Left ventricle myocardium inferior (tissue), 1 donor: ENCODE data around the gene FBXO28. TPM values are rescaled to one million over a fixed set of nuclear protein-coding genes. Genes with fewer than 3 reads are reported as not detected.
A peak's percentile ranks its signal among the peaks of the same experiment; 100 is the strongest.

ENCODE experiments used
- DNase-seq: peaks from one replicate; pipeline ENCODE4 v3.0.0-alpha.2; 2020
- H3K27ac ChIP-seq: fragments of 200-600 bp; replicated peaks from 2 replicates; pipeline ENCODE4 v1.8.0; 2021
- H3K27me3 ChIP-seq: fragments of 200-600 bp; 2 replicates; pipeline ENCODE4 v1.8.0; 2021; ENCODE audit warnings: low read depth
- H3K36me3 ChIP-seq: fragments of 200-600 bp; 2 replicates; pipeline ENCODE4 v1.8.0; 2021
- H3K4me1 ChIP-seq: fragments of 200-600 bp; 2 replicates; pipeline ENCODE4 v1.8.0; 2021
- H3K4me3 ChIP-seq: fragments of 200-600 bp; 2 replicates; pipeline ENCODE4 v1.8.0; 2021; ENCODE audit warnings: mild to moderate bottlenecking, moderate library complexity
- H3K9me3 ChIP-seq: fragments of 200-600 bp; replicated peaks from 2 replicates; pipeline ENCODE4 v1.8.0; 2021
- intact Hi-C: fragments of 100-400 bp; cut with micrococcal nuclease; formaldehyde crosslinking; loops from one replicate; pipeline ENCODE4 v1.11.0; 2022
- total RNA-seq: library from RNA; stranded (reverse); fragmentation: NEBNext Ultra II Directional; extraction: Animal tissue kit (Norgen Biotek cat#: 25700); gene quantifications from one replicate; pipeline ENCODE4 v1.2.1, GENCODE V29; 2021
- TF ChIP-seq, protein P1 (sequence below): fragments of 200-600 bp; IDR thresholded peaks from 2 replicates; pipeline ENCODE4 v1.8.0; 2021; ENCODE audit warnings: antibody characterized with exemption, mild to moderate bottlenecking, borderline replicate concordance
- donor health status: DM: no; HTN: yes; CAD: no; lungs with severe emphysema.

The FBXO28 gene
- total RNA-seq, 1 donor from 2014 or later, result 18.8 TPM

DNA sequence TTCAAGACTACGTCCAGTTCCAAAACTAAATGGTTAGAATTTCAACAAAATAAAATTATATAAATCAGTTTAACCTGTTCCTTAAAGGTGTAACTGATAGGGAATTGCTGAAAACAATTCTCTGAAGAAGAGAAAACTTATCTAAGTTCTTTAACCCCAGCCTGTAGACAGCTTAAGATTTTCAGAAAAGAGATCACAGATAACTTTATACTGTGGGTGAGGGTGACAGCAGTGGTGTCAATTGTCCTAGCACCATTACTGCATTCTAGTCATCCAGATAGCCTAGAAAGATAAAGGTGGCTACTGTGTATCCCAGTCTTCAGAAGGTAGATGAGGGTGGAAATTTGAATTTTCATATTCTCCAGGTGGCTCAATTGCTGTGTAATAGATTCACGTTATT lies 49.4 kb downstream of the FBXO28 start:
- H3K36me3 ChIP-seq, result peaks cover 39% of the 10 kb centered on the region
- no peaks in the 10 kb centered on the region for H3K27me3 ChIP-seq
- no peak for DNase-seq
- intact Hi-C loops, result no loop called here
- H3K9me3 ChIP-seq, result no peaks in the 10 kb centered on the region
- H3K27ac ChIP-seq, result no peak overlapping the region
- TF ChIP-seq, protein P1, sequence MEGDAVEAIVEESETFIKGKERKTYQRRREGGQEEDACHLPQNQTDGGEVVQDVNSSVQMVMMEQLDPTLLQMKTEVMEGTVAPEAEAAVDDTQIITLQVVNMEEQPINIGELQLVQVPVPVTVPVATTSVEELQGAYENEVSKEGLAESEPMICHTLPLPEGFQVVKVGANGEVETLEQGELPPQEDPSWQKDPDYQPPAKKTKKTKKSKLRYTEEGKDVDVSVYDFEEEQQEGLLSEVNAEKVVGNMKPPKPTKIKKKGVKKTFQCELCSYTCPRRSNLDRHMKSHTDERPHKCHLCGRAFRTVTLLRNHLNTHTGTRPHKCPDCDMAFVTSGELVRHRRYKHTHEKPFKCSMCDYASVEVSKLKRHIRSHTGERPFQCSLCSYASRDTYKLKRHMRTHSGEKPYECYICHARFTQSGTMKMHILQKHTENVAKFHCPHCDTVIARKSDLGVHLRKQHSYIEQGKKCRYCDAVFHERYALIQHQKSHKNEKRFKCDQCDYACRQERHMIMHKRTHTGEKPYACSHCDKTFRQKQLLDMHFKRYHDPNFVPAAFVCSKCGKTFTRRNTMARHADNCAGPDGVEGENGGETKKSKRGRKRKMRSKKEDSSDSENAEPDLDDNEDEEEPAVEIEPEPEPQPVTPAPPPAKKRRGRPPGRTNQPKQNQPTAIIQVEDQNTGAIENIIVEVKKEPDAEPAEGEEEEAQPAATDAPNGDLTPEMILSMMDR, result no peak
- no peak overlapping the region for H3K4me3 ChIP-seq
- no peaks in the 10 kb centered on the region for H3K4me1 ChIP-seq

GRCh38 chr1:224168859-224169380 lies 55.0 kb downstream of the FBXO28 start:
- H3K36me3 ChIP-seq, result no peaks in the 10 kb centered on the region
- H3K27me3 ChIP-seq, result no peaks in the 10 kb centered on the region
- H3K27ac ChIP-seq, result peak overlapping the region; percentile 36
- no peaks in the 10 kb centered on the region for H3K9me3 ChIP-seq
- TF ChIP-seq, protein P1, result no peak
- no peak overlapping the region for H3K4me3 ChIP-seq
- intact Hi-C loops, result no loop called here
- DNase-seq, result no peak
- peaks cover 11% of the 10 kb centered on the region for H3K4me1 ChIP-seq

DNA sequence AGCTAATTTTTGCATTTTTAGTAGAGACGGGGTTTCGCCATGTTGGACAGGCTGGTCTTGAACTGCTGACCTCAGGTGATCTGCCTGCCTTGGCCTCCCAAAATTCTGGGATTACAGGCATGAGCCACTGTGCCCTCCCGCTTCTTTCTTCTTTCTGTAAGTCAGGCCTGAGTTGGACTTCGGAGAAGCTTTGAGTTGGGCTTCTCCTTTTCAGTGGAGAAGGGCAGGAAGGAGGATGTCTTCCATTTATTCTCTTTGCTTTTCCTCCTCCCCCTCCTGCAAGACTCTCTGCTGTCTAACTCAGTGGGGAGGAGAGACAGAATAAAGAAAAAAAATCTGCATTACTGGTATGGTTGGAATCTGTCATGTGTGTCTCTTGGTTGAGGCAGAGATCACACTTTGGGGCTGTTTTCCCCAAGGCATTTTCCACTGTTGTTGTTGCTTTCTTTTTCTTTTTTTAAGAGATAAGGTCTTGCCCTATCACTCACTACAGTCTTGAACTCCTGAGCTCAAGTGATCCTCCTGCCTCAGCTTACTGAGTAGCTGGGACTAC lies 55.9 kb downstream of the FBXO28 start:
- no peak overlapping the region for H3K27ac ChIP-seq

GRCh38 chr1:224170343-224170742 lies 56.4 kb downstream of the FBXO28 start:
- H3K4me1 ChIP-seq, result peaks cover 12% of the 10 kb centered on the region
- no peak overlapping the region for H3K4me3 ChIP-seq
- no peaks in the 10 kb centered on the region for H3K27me3 ChIP-seq
- no peak overlapping the region for H3K27ac ChIP-seq
- no peak for DNase-seq
- no peaks in the 10 kb centered on the region for H3K9me3 ChIP-seq
- TF ChIP-seq, protein P1, result no peak
- intact Hi-C loops, result no loop called here
- H3K36me3 ChIP-seq, result no peaks in the 10 kb centered on the region

More for the DNA sequence above, 55.9 kb downstream of the FBXO28 start:
- Histone ChIP-seq H3K36me3 (no peaks in the 10 kb centered on the region), H3K27me3 (no peaks in the 10 kb centered on the region), H3K9me3 (no peaks in the 10 kb centered on the region), H3K4me1 (peaks cover 11% of the 10 kb centered on the region), H3K4me3 (no peak overlapping the region)
- DNase-seq, result no peak
- intact Hi-C loops, result no loop called here
- TF ChIP-seq, protein P1, result no peak

DNA sequence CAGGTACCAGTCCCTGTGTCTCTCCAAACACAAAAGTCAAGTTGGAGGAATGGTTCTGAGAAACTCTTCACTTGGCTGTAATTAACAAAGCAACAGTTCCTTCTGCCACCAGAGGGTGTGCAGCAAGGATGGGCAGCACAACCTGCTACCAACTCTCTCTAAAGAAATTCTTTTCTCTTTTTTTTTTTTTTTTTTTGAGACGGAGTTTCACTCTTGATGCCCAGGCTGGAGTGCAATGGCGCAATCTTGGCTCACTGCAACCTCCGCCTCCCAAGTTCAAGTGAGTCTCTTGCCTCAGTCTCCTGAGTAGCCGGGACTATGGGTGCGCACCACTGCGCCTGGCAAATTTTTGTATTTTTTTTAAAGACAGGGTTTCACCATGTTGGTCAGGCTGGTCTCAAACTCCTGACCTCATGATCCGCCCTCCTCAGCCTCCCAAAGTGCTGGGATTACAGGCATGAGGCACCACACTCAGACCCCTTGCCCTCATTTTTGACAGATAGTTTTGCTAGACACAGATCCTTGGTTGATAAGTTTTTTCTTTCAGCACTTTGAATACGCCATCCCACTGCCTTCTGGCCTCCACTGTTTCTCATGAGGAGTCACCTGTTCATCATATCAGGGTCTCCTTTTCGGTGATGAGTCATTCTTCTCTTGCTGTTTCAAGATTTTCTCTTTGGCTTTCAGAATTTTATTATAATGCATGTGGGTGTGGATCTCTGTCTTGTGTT lies 57.0 kb downstream of the FBXO28 start:
- no peaks in the 10 kb centered on the region for H3K36me3 ChIP-seq
- no peaks in the 10 kb centered on the region for H3K27me3 ChIP-seq
- TF ChIP-seq, protein P1, result peak; percentile 57
- H3K9me3 ChIP-seq, result no peaks in the 10 kb centered on the region
- intact Hi-C loops, result no loop called here
- H3K27ac ChIP-seq, result no peak overlapping the region
- H3K4me1 ChIP-seq, result peaks cover 18% of the 10 kb centered on the region
- DNase-seq, result no peak
- H3K4me3 ChIP-seq, result no peak overlapping the region
